Chondrocyte (in vitro differentiated cells): Measurements from ENCODE around the gene TCP11L1. TPM values are rescaled to one million over a fixed set of nuclear protein-coding genes. Genes with fewer than 3 reads are reported as not detected.

Experiments
- DNase-seq: peaks from one replicate; pipeline ENCODE4 v3.0.0; 2021; ENCODE audit warnings: mixed read lengths, low spot score
- H3K27ac Mint-ChIP-seq: one replicate; pipeline ENCODE4 v1.8.0; 2021; ENCODE audit warnings: mild to moderate bottlenecking, moderate library complexity, mixed read lengths; ENCODE audit not compliant: unreplicated experiment
- H3K27me3 Mint-ChIP-seq: 2 replicates; pipeline ENCODE4 v1.8.0; 2021; ENCODE audit warnings: low read depth, mixed read lengths
- H3K36me3 Mint-ChIP-seq: 2 replicates; pipeline ENCODE4 v1.8.0; 2021; ENCODE audit warnings: low read depth, mixed read lengths
- H3K4me1 Mint-ChIP-seq: 2 replicates; pipeline ENCODE4 v1.8.0; 2021; ENCODE audit warnings: low read depth, mild to moderate bottlenecking, mixed read lengths
- H3K4me3 Mint-ChIP-seq: one replicate; pipeline ENCODE4 v1.8.0; 2021; ENCODE audit warnings: mild to moderate bottlenecking, moderate library complexity, mixed read lengths; ENCODE audit not compliant: unreplicated experiment
- H3K9me3 Mint-ChIP-seq: 2 replicates; pipeline ENCODE4 v1.8.0; 2021; ENCODE audit warnings: low read depth, mixed read lengths
- CTCF ChIP-seq: fragments of 200-600 bp; sonication (generic); IDR thresholded peaks from 2 replicates; pipeline ENCODE4 v1.5.0; 2021; ENCODE audit warnings: antibody characterized with exemption, mild to moderate bottlenecking, moderate library complexity
- long read RNA-seq: library from polyadenylated mRNA; stranded (forward); transcript quantifications from one replicate; pipeline ENCODE4 v2.0.0, GENCODE V29; 2021
- total RNA-seq: library from RNA; stranded (reverse); gene quantifications from 3 replicates; pipeline ENCODE4 v1.2.1, GENCODE V29; 2021

TCP11L1 gene
- 29.2 to 41.1 TPM (median 32.5 TPM) in 3 replicates for total RNA-seq
- long read RNA-seq, transcript TCP11L1-201 (10 exons, 2,817 nt): major isoform, 18 of 25 reads
- long read RNA-seq, partial matches to known transcripts: 2 of 25 reads
- long read RNA-seq, other reads (novel, unspliced or antisense): 3 of 25 reads

GRCh38 chr11:33039274-33040032 is at the start of gene TCP11L1:
Gene TCP11L1, plus strand, starts transcription at chr11:33039572. Its CDS starts 4,202 bp downstream, at chr11:33043774.
- TF ChIP-seq CTCF: no peak
- peak within 1 kb of the TSS; percentile 98 for H3K27ac Mint-ChIP-seq
- peak within 1 kb of the TSS; percentile 86 for H3K4me3 Mint-ChIP-seq
- peaks cover 2% of the 10 kb centered on the region for H3K36me3 Mint-ChIP-seq
- peak; percentile 96 for DNase-seq
- no peaks in the 10 kb centered on the region for H3K9me3 Mint-ChIP-seq
- peaks cover 25% of the 10 kb centered on the region for H3K4me1 Mint-ChIP-seq
- no peaks in the 10 kb centered on the region for H3K27me3 Mint-ChIP-seq

- Mint-ChIP-seq H3K36me3 (peaks cover 5% of the 10 kb centered on the region), H3K4me1 (no peaks in the 10 kb centered on the region), H3K27ac (no peak overlapping the region), H3K9me3 (peaks cover 21% of the 10 kb centered on the region), H3K4me3 (no peak overlapping the region), H3K27me3 (peaks cover under 1% of the 10 kb centered on the region)
- no peak for DNase-seq
- TF ChIP-seq CTCF: no peak
These were observed 48.9 kb upstream of the TCP11L1 start for GRCh38 chr11:32990481-32990880.

GRCh38 chr11:32991427-32991826 is 47.9 kb upstream of the TCP11L1 start:
- Mint-ChIP-seq H3K4me3 (no peak overlapping the region), H3K4me1 (no peaks in the 10 kb centered on the region), H3K27ac (no peak overlapping the region), H3K27me3 (peaks cover 6% of the 10 kb centered on the region), H3K36me3 (peaks cover 5% of the 10 kb centered on the region), H3K9me3 (peaks cover 21% of the 10 kb centered on the region)
- no peak for DNase-seq
- TF ChIP-seq CTCF: no peak

- peaks cover 6% of the 10 kb centered on the region for H3K27me3 Mint-ChIP-seq
- H3K27ac Mint-ChIP-seq: no peak overlapping the region
- no peak for TF ChIP-seq CTCF
- H3K9me3 Mint-ChIP-seq: peaks cover 21% of the 10 kb centered on the region
- H3K4me3 Mint-ChIP-seq: no peak overlapping the region
- DNase-seq: no peak
- H3K4me1 Mint-ChIP-seq: no peaks in the 10 kb centered on the region
- H3K36me3 Mint-ChIP-seq: peaks cover 5% of the 10 kb centered on the region
These were observed 47.5 kb upstream of the TCP11L1 start for GRCh38 chr11:32991898-32992297.

GRCh38 chr11:33000181-33000580 is 39.2 kb upstream of the TCP11L1 start:
- no peak overlapping the region for H3K4me3 Mint-ChIP-seq
- DNase-seq: no peak
- TF ChIP-seq CTCF: no peak
- peaks cover 15% of the 10 kb centered on the region for H3K4me1 Mint-ChIP-seq
- peaks cover 7% of the 10 kb centered on the region for H3K36me3 Mint-ChIP-seq
- H3K27me3 Mint-ChIP-seq: peaks cover 6% of the 10 kb centered on the region
- H3K9me3 Mint-ChIP-seq: peaks cover 17% of the 10 kb centered on the region
- H3K27ac Mint-ChIP-seq: peak overlapping the region; percentile 70
